NCI-H187 treated with DMSO at 0.1 percent for 48 hours (cell line): ENCODE data around the gene RNF6.

Experiments used
- DNase-seq: peaks from one replicate; lab custom pipeline; 2025; lab: John Stamatoyannopoulos, UW

Gene RNF6

GRCh38 chr13:26225896-26226617 is 3.9 kb upstream of the RNF6 start:
- DNase-seq, result no peak

- no peak for DNase-seq
Observed at GRCh38 chr13:26222520-26223046, 469 bp upstream of the RNF6 start.

DNA sequence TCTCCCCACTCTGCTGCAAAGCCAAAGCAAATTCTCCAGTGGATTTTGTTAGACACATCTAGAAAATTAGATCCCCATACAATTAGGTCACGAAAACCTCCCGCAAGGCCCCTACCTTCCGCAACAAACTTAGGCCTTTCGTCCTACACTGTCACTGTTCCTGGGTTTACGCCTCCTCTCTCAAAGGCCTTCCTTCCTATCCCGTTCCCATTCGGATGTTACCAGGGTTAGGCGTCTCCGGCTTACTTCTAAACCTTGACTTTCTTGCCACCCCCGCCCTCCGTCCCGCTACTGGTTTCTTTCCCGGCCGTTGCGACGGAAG is 754 bp downstream of the RNF6 start:
- DNase-seq, result no peak

- DNase-seq, result no peak
Observed at GRCh38 chr13:26220575-26220974, 1.5 kb downstream of the RNF6 start.

- DNase-seq, result no peak
Observed at GRCh38 chr13:26219726-26220125, 2.4 kb downstream of the RNF6 start.

DNA sequence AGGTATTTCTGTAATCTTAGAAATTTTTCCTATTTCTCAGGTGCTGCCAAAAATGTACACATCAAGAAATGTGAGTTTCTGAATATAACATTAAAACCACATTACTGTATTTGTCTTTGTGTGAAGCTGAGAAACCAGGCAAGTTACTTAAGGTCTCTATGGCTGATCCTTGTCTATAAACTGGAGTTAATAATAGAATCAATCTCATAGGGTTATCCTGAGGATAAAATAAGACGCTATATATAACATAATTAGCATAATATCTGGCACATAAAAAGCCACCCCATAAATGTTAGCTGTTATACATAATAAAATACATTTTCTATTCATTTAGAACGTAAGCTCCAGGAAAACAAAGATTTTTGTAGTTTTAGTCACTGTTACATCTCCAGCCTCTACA is 6.1 kb downstream of the RNF6 start:
- DNase-seq, result no peak

GRCh38 chr13:26213982-26214381 is 8.1 kb downstream of the RNF6 start:
- no peak for DNase-seq

- no peak for DNase-seq
Observed at GRCh38 chr13:26213345-26213744, 8.8 kb downstream of the RNF6 start.

GRCh38 chr13:26208287-26208686 is 13.8 kb downstream of the RNF6 start:
- DNase-seq, result no peak

GRCh38 chr13:26202365-26202972 is 19.6 kb downstream of the RNF6 start:
- DNase-seq, result no peak

DNA sequence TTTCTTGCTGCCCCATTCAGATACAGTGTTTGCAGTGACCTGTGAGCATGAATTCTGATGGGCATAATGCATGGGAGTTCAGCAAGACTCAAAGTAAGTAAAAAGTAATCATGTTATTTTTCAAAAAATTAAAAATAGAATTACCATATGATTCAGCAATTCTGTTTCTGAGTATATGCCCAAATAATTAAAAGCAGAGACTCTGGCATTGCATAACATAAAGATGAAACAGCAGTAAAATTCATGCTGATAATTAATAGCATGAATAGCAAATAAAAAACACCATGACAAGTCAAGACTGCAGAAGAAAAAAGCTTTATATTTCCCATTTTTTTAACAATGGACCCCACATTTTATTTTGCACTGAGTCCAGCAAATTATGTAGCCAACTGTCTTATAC is 21.3 kb downstream of the RNF6 start:
- no peak for DNase-seq

GRCh38 chr13:26198116-26198515 is 24.0 kb downstream of the RNF6 start:
- DNase-seq, result no peak

GRCh38 chr13:26197298-26197697 is 24.8 kb downstream of the RNF6 start:
- no peak for DNase-seq

DNA sequence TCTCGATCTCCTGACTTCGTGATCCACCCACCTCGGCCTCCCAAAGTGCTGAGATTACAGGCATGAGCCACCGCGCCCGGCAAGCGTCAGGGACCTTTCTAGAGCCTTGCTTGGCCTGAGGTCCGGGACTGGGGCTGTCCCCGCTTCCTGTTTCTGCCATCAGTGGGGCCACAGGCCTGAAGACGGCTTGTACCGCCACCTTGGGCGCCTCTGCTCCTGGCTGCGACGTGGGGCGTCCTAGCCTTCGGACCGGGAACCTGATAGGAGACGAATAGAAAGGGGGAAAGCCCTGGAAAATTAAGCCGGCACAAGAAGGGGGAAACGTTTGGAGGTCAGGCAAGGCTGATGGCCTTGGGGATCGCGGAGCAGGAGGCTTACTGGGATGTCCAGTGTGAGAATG is 35.1 kb downstream of the RNF6 start:
- DNase-seq, result no peak

- DNase-seq, result peak; percentile 3
Observed at GRCh38 chr13:26186118-26186870, 35.8 kb downstream of the RNF6 start.

GRCh38 chr13:26185720-26186117 is 36.4 kb downstream of the RNF6 start:
- no peak for DNase-seq

- no peak for DNase-seq
Observed at GRCh38 chr13:26184791-26185250, 37.3 kb downstream of the RNF6 start.

DNA sequence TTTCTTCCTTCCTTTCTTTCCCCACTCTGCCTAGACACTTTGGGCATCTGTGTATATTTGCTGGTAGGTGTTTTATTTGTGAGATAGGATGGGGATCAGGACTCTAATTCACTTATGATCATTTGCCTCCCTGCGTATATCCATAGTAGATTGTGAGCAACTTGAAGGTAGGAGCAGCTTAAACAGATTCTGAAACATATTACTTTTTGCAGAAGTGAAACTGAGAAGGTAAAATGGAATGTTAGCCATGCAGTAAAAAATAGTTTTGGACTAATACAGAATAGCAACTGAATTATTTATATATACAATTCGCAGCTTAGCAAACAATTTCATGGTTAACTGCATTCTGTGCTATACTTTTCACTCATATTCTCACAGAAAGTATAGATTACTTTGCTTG is 38.7 kb downstream of the RNF6 start:
- DNase-seq, result no peak

GRCh38 chr13:26179344-26179743 is 42.8 kb downstream of the RNF6 start:
- DNase-seq, result no peak

DNA sequence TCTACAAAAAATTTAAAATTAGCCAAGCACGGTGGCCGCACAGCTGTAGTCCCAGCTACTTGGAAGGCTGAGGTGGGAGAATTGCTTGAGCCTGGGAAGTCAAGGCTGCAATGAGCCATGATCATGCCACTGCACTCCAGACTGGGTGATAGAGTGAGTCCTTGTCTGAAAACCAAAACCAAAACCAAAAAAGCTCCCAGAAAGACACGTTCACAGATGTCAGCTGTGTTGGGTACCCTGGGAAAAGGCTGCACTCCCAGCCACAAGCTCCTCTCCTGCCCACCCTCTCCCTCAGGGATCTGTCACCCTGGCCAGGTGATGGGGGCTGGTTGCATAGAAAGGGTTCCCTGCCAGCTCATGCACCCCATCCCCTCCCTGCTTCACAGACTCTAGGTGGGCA is 53.3 kb downstream of the RNF6 start:
- DNase-seq, result no peak

GRCh38 chr13:26168237-26168814 is 53.8 kb downstream of the RNF6 start:
- no peak for DNase-seq

- DNase-seq, result no peak
Observed at GRCh38 chr13:26163812-26164211, 58.3 kb downstream of the RNF6 start.
